HG03103 (cell line): ENCODE measurements around the gene ASXL2.

Source experiments
- ATAC-seq: cut with Tn5 transposase; IDR thresholded peaks from one replicate; pipeline ENCODE4 v1.9.1; 2021; ENCODE audit warnings: low read depth; ENCODE audit not compliant: unreplicated experiment

ASXL2 gene

GRCh38 chr2:25808006-25808383 is 70.3 kb downstream of the ASXL2 start:
- no peak for ATAC-seq

GRCh38 chr2:25806941-25807340 is 71.3 kb downstream of the ASXL2 start:
- no peak for ATAC-seq

GRCh38 chr2:25805987-25806386 is 72.3 kb downstream of the ASXL2 start:
- ATAC-seq = no peak

DNA sequence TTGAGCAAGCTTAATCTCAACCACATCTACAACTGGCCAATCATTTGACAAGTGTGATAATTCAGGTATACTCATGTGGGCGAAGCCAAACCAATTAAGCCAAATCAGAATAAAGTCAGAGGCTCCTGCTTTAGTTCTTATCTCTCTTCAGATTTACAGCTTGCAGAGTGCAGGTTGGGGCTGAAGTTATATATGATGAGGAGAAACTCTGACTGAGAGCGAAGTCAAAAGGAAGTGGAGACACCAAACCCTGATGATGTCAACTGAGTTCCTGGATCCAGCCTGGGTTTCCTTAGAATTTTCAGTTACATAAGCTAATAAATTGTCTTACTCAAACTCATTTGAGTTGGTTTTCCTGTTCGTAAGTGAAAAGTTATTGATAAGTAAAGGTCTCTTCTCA is 73.9 kb downstream of the ASXL2 start:
- no peak for ATAC-seq

- no peak for ATAC-seq
Measured at GRCh38 chr2:25799301-25799700, 79.0 kb downstream of the ASXL2 start.

- ATAC-seq = no peak
Measured at GRCh38 chr2:25797620-25798488, 80.4 kb downstream of the ASXL2 start.

GRCh38 chr2:25794544-25795276 is 83.6 kb downstream of the ASXL2 start:
- ATAC-seq = no peak

DNA sequence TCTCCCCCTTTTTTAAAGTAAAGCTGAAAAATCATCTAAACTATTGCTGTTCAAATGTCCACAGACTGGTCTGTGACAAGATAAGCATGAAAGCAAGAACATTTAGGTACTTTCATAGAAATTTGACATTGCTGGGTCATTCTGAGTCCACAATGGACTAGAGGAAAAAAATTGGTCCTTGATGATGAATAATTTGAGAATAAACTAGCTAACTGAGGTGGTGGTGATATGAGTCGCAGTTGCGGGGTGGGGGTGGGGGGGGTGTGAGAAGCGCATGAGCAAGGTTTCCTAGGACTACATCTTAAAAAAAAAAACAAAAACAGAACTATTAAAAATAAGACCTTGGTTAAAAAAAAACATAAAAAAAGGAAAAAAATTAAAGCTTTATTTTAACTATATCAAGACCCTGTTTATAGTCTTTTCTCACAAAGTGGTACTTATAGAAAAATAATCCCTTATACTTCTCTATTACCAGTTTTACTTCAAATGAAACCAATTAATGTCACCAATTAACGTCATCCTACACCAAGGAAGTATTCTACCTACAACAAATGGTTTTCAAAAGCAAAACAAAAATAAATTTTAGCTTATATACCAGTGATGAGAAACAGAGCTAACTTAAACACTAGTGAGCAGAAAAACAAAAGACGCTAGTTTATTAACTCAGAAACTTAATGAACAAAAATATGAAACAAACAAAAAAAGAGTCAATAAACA is 88.1 kb downstream of the ASXL2 start:
- ATAC-seq = no peak

- ATAC-seq = no peak
Measured at GRCh38 chr2:25788457-25788856, 89.8 kb downstream of the ASXL2 start.

DNA sequence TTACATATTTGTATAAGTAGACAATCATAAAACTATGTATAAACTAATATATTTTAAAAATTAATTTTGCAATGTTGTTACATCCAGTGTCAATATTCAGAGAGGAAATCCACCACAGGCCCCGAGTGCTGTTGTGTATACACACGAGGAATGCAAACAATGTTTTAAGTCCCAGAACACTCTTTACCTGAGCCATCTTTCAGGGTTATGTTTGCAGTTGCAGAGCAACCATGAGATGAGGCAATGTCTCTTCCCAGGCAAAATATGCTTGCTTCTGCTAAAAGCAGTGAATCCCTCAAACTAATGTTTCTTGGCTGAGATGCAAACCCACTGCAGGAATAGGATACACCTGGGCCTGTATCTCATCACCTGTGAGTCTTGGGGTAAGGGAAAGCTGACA is 91.3 kb downstream of the ASXL2 start:
- no peak for ATAC-seq

- no peak for ATAC-seq
Measured at GRCh38 chr2:25784404-25784803, 93.9 kb downstream of the ASXL2 start.

GRCh38 chr2:25777077-25777476 is 101.2 kb downstream of the ASXL2 start:
- ATAC-seq = no peak

GRCh38 chr2:25772078-25772477 is 106.2 kb downstream of the ASXL2 start:
- no peak for ATAC-seq

DNA sequence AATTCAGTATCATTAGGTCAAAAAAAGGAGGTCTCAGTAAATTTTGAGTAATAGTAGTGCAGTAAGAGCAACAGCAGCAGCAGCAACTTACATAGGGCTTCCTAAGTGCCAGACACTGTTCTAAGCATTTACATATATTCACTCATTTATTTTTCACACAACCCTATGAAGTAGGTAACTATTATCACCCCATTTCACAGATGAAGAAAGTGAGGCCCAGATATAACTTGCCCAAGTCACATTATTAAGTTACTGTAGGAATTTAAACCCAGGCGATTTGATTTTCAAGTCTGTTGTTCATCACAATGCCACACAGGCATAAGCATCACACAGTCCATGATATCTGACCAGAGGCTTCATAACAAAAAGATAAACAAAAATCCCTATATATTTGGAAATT is 114.7 kb downstream of the ASXL2 start:
- ATAC-seq = no peak

- ATAC-seq = no peak
Measured at GRCh38 chr2:25760297-25760696, 118.0 kb downstream of the ASXL2 start.

- no peak for ATAC-seq
Measured at GRCh38 chr2:25758348-25758747, 119.9 kb downstream of the ASXL2 start.

GRCh38 chr2:25757906-25758305 is 120.4 kb downstream of the ASXL2 start:
- no peak for ATAC-seq

DNA sequence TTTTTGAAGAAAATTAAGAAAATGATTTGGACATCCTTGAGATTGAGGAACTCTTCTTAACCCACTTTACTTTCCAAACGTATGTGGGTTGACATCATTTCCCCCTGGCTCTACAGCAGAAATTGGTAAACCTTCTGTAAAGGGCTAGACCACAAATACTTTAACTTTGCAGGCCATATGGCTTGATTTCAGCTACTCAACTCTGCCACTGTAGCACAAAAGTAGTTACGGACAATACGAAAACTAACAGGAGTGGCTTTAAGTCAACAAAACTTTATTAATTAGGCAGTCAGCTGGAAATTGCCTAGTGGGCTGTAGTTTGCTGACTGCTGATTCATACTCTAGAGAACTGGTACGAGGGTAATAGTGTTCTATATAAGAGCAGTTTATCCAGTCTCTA is 121.8 kb downstream of the ASXL2 start:
- no peak for ATAC-seq

- ATAC-seq = no peak
Measured at GRCh38 chr2:25749676-25750075, 128.6 kb downstream of the ASXL2 start.

- no peak for ATAC-seq
Measured at GRCh38 chr2:25744055-25744454, 134.2 kb downstream of the ASXL2 start.

DNA sequence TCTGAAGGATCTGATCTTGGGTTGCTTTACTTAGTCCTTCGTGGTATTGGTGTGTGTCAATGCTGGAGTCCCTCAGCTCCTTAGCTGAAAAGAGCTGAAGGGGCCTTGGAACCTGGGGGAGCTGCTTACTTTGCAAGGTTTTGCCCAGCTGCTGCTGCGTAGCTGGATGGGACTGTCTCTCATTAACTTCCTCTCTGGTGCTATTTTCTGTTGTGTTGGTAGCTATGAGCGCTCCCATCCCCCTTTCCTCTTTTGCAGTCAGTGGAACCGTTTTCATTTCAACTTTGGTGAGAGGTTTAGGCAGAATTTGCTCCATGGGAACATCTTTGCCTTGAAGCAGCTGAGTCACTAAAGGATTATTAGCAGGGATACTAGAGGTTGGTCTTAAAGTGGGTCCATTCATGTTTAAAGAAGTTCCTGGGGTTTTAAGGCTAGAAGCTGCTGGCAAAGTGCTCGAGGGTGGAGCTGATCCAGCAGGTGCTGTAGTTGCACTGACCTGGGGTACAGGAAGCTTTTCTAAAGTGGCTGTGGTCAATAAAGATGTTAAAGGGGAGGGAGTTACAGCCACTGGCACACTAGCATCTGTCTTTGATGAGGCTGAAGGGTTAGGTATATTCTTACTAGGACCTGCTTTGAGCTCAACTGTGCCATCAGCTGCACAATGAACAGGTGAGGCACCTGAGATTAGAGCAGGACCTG is 135.0 kb downstream of the ASXL2 start:
- no peak for ATAC-seq
